Ammon's horn (tissue), 1 donor: ENCODE measurements around the gene PIRT.

Source experiments
- DNase-seq: peaks from one replicate; pipeline ENCODE4 v3.0.0-alpha.2; 2016; ENCODE audit warnings: low spot score

PIRT gene

DNA sequence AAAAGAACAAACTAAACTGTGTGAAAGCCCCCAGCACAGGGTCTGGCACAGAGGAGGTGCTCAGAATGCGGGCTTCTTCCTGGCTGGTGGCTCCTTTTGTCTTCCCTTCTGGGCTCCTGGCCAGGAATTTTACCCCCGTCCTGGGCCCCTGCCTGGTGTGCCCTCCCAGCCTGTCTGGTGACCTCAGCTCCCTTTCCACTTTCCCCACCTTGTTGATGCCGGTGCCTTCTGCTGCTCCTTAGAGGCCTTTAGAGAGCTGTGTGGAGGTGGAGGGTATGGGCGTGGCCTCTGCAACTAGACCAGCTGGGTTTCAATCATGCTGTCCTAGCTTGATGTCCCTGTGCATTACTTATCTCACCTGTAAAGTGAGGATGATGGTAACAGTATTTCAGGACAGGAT, 16.8 kb downstream of the PIRT start:
- DNase-seq, result no peak

DNA sequence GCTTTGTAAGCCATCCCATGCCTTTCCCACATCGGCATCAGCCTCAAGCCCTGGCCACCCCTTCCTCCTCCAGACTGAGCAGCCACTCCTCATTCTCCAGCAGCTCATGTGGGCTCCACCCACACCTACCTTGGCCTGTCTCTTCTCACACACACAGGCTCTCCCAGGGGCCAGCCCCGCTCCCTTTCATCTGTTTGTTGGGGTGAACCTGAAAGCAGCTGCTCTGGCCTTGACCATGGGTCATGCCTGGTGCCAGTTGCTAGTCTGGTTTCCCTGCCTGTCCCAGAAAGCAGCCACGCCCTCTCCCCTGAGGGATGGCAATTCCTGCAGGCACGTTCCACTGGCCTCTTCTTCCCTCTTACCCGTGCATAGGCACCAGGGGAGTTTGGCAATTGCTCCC, 22.6 kb downstream of the PIRT start:
- no peak for DNase-seq

DNA sequence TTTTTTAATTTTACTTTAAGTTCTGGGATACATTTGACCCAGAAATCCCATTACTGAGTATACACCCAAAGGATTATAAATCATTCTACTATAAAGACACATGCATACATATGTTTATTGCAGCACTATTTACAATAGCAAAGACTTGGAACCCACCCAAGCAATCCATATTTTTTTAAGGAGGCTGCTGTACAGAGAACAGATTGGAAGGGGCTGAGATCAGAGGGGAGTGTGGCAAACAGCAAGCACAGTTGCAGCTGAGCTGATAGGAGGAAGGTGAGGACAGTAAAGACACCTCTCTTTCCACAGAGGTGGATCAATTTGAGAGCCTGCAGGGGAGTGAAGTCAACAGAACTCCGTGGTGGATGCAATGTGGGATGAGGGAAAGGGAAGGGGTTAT, 23.8 kb downstream of the PIRT start:
- DNase-seq, result no peak

DNA sequence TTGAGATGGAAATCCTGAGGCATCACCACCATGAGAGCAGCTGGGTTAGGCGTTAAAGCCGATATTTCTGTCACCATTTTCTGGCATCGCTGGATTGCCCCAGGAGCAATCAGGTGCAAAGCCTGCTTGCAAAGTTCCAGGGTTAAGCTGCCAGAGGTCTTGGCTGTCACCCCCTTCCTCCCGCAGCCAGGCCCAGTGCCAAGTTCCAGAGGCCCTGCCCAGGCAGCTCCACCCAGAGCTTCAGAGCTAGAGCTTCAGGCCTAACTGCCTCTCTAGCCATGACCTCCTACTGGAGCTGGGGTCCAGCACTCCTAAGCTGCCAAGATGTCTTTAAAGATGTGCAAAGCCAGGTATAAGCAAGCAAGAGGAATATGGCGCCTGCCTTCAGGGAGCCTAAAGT, 25.2 kb downstream of the PIRT start:
- peak; percentile 13 for DNase-seq

GRCh38 chr17:10809605-10810004, 28.3 kb downstream of the PIRT start:
- DNase-seq, result no peak

DNA sequence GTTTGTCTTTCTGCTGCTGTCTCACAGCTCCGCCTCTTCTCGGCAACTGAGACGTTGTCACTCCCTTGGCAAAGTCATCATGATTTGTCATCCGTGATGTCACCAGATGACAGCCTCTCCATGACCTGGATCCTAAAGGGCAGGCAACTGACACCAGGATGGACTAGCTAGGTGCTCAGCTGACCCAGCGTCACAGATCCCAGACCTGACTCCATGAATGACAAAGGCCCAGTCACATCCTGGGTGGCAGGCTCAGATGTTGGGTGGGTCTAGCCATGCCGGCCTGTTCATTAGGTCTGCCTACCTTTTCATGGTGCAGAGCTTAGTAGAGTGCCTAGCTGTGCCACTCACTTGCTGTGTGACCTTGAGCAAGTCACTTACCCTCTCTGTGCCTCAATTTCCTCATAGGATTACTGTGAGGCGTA, 30.2 kb downstream of the PIRT start:
- no peak for DNase-seq

DNA sequence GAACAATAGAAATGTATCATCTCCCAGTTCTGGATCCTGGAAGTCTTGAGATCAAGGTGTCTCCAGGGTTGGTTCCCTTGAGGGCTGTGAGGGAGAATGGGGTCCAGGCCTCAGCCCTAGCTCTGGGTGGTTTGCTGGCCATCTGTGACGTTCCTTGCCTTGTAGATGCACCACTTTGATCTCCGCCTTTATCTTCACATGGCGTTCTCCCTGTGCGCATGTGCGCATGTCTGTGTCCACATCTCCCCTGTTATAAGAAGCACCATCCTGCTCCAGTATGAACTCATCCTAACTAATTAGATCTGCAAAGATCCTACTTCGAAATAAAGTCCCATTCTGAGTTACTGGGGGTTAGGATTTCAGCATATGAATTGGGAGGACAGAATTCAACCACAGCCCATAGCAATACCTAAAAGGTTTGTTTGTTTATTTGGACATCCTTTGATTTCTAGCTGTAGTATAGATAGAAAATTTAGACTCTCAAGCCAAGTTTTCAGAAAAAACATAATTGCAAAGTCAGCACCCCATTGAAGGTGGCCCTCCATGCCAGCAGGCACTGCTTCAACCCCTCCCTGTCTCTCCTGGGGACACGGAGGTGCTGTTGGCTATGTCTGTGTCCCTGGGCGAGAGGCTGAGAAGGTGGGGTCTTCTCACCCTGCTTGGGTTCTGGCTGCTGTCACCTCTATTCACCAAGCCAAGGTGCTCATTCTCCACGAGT, 31.2 kb downstream of the PIRT start:
- no peak for DNase-seq

DNA sequence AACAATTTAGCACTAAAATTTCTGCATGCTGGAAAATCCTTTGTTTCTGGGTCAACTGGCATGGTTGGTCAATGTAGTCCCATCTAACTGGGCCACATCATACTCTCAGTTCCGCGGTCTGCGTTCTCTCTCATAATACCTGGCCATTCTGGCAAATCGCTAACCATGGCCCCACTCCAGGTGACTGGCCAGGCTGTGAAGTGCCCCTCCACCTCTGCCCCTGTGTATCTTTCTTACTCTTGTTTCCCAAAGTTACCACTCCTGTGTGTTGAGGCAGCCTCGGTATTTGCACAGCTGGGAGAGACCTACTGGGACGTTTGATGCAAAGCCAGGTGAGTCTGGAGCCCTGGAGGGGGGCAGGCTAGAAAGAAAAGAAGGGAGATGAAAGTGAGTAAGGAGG, 32.0 kb downstream of the PIRT start:
- no peak for DNase-seq

GRCh38 chr17:10804546-10804945, 33.3 kb downstream of the PIRT start:
- no peak for DNase-seq

- DNase-seq, result peak; percentile 16
These were observed 33.9 kb downstream of the PIRT start, which contains the start of gene TMEM238L for GRCh38 chr17:10803830-10804475. Gene TMEM238L, minus strand, starts transcription at chr17:10804099. Its CDS starts 136 bp downstream, at chr17:10803963.

GRCh38 chr17:10803350-10803749, 34.5 kb downstream of the PIRT start:
- DNase-seq, result no peak

DNA sequence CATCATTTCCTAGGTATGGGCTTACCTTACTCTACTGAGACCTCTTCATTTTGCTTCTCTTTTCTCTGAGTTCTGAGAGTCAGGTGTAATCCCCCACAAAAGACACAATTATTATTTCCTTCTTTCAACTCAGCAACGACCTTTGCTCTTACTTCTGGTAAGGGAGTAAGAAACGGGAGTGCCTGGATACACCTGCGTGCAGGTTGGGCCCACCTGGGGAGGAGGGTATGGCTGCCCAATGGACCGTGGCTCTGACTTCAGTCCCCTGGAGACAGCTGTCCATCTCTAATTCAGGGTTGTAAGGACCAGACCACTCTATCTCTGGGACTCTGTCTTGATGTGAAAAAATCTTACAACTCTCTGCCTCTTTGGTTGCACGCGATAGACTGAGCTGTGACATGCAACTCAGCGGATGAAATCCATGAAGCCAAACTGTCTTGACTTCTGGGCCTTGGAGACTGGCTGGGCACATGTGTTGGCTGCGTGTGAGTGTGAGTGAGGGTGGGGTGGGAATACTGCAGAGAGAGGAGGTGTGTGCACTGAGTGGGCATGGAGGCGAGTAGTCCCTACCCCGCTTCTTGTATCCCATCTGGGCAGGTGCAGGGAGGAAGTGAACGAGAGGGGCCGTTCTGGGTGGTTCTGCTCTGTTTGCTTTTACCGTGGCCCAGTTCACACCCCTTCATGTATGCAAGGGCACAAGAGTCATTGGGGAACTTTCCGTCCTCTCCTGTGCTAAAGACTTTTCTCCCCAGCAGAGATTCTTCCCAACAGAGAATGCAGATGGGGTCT, 35.2 kb downstream of the PIRT start:
- DNase-seq, result no peak

DNA sequence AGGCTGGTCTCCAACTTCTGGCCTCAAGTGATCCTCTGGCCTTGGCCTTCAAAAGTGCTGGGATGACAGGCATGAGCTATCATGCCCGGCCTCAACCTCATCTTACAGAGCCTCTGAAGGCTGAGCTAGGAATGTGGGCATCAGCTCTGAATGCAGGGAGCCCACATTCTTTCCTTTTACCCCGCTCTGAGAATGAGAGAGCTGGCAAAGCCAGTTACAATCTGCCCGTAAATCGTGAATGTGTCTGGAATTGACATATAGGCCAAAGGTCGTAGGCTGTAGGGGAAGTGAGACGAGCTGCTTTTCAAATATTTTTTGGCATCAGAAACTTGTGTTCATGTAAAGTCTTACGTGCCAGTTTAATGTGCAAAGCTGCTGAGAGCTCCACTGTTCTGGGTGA, 38.5 kb downstream of the PIRT start:
- no peak for DNase-seq

DNA sequence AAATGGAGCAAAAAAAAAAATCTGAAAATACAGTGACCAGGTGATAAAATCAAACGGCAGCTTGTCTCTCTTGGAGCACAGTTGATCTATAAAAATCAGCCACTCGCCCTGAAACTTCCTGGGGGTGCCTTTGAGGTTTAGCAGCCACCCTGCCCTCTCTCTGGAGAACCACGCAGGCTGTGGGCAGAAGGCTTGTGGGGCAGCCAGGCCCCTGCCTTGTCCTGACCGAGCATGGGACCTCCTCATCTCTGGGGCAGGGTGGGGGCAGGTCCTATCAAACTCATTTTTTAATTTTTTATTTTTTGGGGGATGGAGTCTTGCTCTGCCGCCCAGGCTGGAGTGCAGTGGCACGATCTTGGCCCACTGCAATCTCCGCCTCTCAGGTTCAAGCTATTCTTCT, 39.0 kb downstream of the PIRT start:
- no peak for DNase-seq

- DNase-seq, result peak; percentile 29
These were observed 39.5 kb downstream of the PIRT start for GRCh38 chr17:10798332-10798749.

DNA sequence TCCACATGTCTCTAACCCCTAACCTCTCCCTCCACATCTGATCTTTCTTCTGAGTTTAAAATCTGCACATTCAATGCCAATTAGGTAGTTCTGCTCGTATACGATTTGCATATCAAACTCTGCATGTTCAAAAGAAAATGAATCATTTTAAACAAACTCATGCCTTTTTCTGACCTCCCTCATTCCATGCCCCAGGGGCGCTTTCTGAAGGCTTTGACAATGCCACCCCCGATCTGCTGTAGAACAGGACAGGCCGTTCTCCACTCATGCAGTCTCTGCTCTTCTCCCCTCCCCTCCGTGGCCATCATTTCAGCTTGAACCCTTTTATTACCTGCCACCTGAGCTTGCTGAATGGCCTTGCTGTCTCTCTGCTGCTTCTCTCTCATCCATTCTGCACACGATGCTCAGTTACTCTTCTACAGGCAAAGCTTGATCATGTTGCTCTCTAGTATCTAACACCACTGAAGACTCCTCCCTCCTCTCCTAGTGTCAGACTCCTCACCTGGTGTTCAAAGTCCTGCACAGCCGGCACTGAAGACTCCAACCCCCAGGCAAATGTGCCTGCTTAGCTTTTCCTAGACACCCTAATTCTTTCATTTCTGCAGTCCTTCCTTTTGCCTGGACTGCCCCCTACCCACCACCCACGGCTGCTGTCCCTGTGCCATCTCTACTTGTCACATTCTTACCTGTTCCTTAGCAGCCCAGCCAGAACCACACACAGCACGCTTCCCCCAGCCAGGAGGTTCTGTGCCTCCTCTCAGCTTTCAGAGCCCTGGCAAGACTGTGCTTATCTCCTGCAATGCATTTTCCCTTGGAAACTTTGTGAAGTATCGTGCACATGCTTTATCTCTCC, 40.2 kb downstream of the PIRT start:
- DNase-seq, result no peak

DNA sequence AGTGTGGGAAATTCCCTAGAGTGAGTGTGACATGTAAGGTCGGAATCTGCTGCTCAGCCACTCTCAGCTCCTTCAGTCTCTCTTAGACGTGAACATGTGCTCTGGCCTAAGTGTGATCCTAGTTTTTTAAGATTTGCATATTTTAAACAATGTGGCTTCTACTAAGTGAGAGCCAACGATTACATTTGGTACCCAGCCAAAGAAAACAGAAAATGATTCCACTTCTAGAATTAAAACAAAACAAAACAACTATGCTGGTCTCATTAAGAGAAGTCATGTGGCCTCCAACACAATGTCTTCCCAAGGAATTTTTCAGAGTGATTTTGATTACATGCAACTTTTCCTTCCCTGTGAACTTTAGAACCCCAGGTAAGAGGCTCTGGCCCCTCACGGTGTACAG, 44.1 kb downstream of the PIRT start:
- DNase-seq, result no peak

GRCh38 chr17:10793256-10793655, 44.6 kb downstream of the PIRT start:
- DNase-seq, result no peak

DNA sequence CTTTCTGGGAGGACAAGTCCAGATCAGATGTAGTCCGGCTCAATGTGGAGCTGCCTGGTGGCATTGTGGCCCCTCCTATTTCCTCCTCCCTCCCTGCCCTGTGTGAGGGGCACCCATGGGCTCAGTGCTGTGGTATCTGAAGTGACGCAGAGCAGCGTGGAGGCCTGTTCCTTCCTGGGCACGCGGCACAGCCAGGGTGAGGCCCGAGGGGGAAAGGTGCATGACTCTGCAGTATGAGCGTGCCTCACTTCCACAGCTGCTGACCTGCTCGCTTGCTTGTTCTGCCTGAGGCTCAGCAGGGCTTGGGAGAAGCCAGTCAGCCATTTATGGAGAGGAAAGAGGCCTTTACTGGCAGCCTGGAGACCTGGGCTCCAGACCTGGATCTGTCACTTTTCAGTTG, 45.7 kb downstream of the PIRT start:
- DNase-seq, result no peak

DNA sequence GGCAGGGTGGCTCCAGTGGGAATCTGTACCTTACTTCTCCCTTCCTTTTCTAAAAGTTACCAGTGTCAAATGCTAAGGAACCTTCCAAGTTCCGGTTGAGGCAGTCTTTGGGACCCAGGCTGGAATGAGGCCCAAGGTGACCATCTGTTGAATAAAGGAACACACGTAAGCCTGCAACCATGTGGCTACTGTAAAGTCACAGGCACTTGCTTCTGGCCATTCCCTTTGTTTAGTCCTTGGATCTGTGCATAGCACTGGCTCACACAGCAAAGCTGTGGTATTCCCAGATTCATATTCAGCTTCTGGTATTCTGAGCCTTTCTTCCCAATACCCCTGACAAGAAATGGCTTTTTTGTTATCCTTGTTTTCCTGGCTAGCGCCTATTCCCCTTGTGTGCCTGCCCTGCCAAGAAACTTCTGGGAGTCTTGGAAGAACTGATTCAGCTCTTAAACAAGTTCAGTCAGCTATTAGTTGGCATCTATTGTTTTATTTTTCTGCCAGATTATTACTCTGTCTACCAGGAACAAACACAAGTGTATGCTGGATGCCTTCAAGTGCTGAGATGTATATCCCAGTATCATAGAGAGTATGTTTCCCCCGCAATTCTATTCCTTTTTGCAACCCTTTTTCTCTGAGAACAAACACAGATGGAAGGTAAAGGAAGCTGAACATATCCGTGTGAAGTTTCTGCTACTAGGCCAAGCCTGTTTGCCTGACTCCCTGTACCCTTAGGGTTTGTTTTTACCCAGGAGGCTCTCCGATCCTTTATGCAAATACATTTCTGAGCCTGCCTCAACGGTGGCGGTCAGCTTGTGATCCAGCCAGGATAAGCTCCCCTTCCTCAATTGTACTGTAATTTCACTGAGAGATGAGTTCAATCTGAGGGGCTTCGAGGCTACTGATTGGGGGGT, 47.1 kb downstream of the PIRT start:
- peak; percentile 23 for DNase-seq

DNA sequence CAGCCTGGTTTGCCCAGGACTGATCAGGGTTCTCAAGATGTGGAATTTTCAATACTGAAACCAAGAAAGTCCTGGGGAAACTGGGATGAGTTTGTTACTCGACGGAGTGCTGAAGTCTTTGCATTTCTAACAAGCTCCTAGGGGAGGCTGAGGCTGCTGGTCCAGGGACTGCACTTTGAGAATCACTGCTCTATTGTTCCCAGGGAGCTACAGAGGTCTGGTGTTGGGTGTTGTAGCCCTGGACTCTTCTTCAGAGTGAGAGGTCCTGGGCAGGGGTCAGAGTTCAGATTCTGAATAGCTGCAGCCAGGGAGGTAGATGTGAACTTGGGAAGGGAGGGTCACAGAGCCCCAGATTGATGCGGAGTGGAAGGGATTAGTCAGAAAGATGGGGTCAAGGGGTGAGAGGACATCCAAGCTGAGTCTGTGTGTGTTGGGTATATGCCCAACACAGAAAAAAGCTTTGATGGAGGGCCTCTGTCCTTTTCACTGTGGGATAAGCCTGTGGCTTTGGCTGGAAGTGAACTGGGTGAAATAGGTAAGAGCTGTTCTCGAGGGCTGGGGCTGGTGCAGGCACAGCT, 48.1 kb downstream of the PIRT start:
- no peak for DNase-seq
